Effector memory CD8-positive, alpha-beta T cell (primary cell): ENCODE results near the gene TMEM270.

Source experiments
- ATAC-seq: fragments of 150-1000 bp; cut with Tn5 transposase; replicated peaks from 2 replicates; pipeline ENCODE4 v1.10.0; 2021; ENCODE audit warnings: mild to moderate bottlenecking, moderate library complexity
- DNase-seq, 3 experiments: peaks; one replicate each; pipeline ENCODE4 v3.0.0; 2021
- H3K27ac Mint-ChIP-seq, 2 donors: one replicate each; pipeline ENCODE4 v1.8.0; 2022; ENCODE audit warnings: mild to moderate bottlenecking in 2 of 2, mixed read lengths in 2 of 2, moderate library complexity in 2 of 2
- H3K27me3 Mint-ChIP-seq, 2 donors: one replicate each; pipeline ENCODE4 v1.8.0; 2022; ENCODE audit warnings: mixed read lengths in 2 of 2
- H3K36me3 Mint-ChIP-seq: one replicate; pipeline ENCODE4 v1.8.0; 2022; ENCODE audit warnings: mild to moderate bottlenecking, moderate library complexity, mixed read lengths; ENCODE audit not compliant: insufficient read depth
- H3K4me1 Mint-ChIP-seq, 2 donors: one replicate each; pipeline ENCODE4 v1.8.0; 2022; ENCODE audit warnings: low read depth in 2 of 2, mixed read lengths in 2 of 2
- H3K4me3 Mint-ChIP-seq, 2 donors: one replicate each; pipeline ENCODE4 v1.8.0; 2022; ENCODE audit warnings: mild to moderate bottlenecking in 2 of 2, mixed read lengths in 2 of 2, moderate library complexity in 2 of 2
- H3K9me3 Mint-ChIP-seq, 2 donors: one replicate each; pipeline ENCODE4 v1.8.0; 2022; ENCODE audit warnings: mixed read lengths in 2 of 2

TMEM270 gene

GRCh38 chr7:73852500-73852899, 8.5 kb upstream of the TMEM270 start:
- no peak for DNase-seq
- no peak for ATAC-seq
- Mint-ChIP-seq H3K4me1 (peaks cover 4 to 14% of the 10 kb centered on the region in 2 donors), H3K9me3 (no peaks in the 10 kb centered on the region), H3K4me3 (no peak overlapping the region), H3K27me3 (peaks cover 37 to 70% of the 10 kb centered on the region in 2 donors), H3K27ac (no peak overlapping the region), H3K36me3 (peaks cover 3% of the 10 kb centered on the region)

- peak overlapping the region; percentile 74 to 75 for H3K4me3 Mint-ChIP-seq
- DNase-seq = no peak
These were observed 4.0 kb upstream of the TMEM270 start for GRCh38 chr7:73856941-73857340.

GRCh38 chr7:73858807-73859206, 2.2 kb upstream of the TMEM270 start:
- H3K27me3 Mint-ChIP-seq = peaks cover 20 to 45% of the 10 kb centered on the region in 2 donors
- no peak for ATAC-seq
- H3K9me3 Mint-ChIP-seq = no peaks in the 10 kb centered on the region

More at GRCh38 chr7:73856941-73857340, 4.0 kb upstream of the TMEM270 start:
- H3K27ac Mint-ChIP-seq = peak overlapping the region in 1 of 2 donors; percentile 41
- H3K4me1 Mint-ChIP-seq = peaks cover 4 to 8% of the 10 kb centered on the region in 2 donors
- no peaks in the 10 kb centered on the region for H3K9me3 Mint-ChIP-seq
- H3K27me3 Mint-ChIP-seq = peaks cover 31 to 58% of the 10 kb centered on the region in 2 donors
- no peak for ATAC-seq
- H3K36me3 Mint-ChIP-seq = no peaks in the 10 kb centered on the region

GRCh38 chr7:73861305-73861704, 346 bp downstream of the TMEM270 start:
- DNase-seq = no peak
- no peaks in the 10 kb centered on the region for H3K9me3 Mint-ChIP-seq
- no peaks in the 10 kb centered on the region for H3K36me3 Mint-ChIP-seq
- no peak overlapping the region for H3K4me3 Mint-ChIP-seq
- ATAC-seq = no peak
- H3K27me3 Mint-ChIP-seq = peaks cover 13 to 31% of the 10 kb centered on the region in 2 donors
- no peak overlapping the region for H3K27ac Mint-ChIP-seq
- peaks cover 0 to 2% of the 10 kb centered on the region in 2 donors for H3K4me1 Mint-ChIP-seq

More at GRCh38 chr7:73858807-73859206, 2.2 kb upstream of the TMEM270 start:
- Mint-ChIP-seq H3K4me1 (peaks cover 4 to 8% of the 10 kb centered on the region in 2 donors), H3K36me3 (no peaks in the 10 kb centered on the region), H3K4me3 (no peak overlapping the region), H3K27ac (no peak overlapping the region)
- no peak for DNase-seq

- DNase-seq (no peak), ATAC-seq (no peak)
- H3K36me3 Mint-ChIP-seq = peaks cover 2% of the 10 kb centered on the region
- no peak overlapping the region for H3K4me3 Mint-ChIP-seq
- H3K27me3 Mint-ChIP-seq = peaks cover 0 to 12% of the 10 kb centered on the region in 2 donors
- H3K9me3 Mint-ChIP-seq = no peaks in the 10 kb centered on the region
- H3K27ac Mint-ChIP-seq = no peak overlapping the region
- H3K4me1 Mint-ChIP-seq = no peaks in the 10 kb centered on the region
These were observed 4.2 kb downstream of the TMEM270 start for GRCh38 chr7:73864981-73865711.

GRCh38 chr7:73865738-73866445, 4.9 kb downstream of the TMEM270 start:
- DNase-seq (no peak), ATAC-seq (no peak)
- no peak overlapping the region for H3K4me3 Mint-ChIP-seq
- H3K9me3 Mint-ChIP-seq = no peaks in the 10 kb centered on the region
- H3K36me3 Mint-ChIP-seq = peaks cover 2% of the 10 kb centered on the region
- peaks cover 0 to 12% of the 10 kb centered on the region in 2 donors for H3K27me3 Mint-ChIP-seq
- no peaks in the 10 kb centered on the region for H3K4me1 Mint-ChIP-seq
- H3K27ac Mint-ChIP-seq = no peak overlapping the region

- ATAC-seq (no peak), DNase-seq (no peak)
- H3K9me3 Mint-ChIP-seq = no peaks in the 10 kb centered on the region
- no peaks in the 10 kb centered on the region for H3K4me1 Mint-ChIP-seq
- H3K36me3 Mint-ChIP-seq = peaks cover 2% of the 10 kb centered on the region
- no peak overlapping the region for H3K27ac Mint-ChIP-seq
- H3K4me3 Mint-ChIP-seq = no peak overlapping the region
- peaks cover 0 to 7% of the 10 kb centered on the region in 2 donors for H3K27me3 Mint-ChIP-seq
These were observed 5.4 kb downstream of the TMEM270 start for GRCh38 chr7:73866446-73866767.

GRCh38 chr7:73869011-73869798, 8.2 kb downstream of the TMEM270 start:
- no peak for ATAC-seq
- DNase-seq = no peak
- peaks cover 2% of the 10 kb centered on the region for H3K36me3 Mint-ChIP-seq
- H3K4me1 Mint-ChIP-seq = no peaks in the 10 kb centered on the region
- H3K4me3 Mint-ChIP-seq = no peak overlapping the region
- no peaks in the 10 kb centered on the region for H3K9me3 Mint-ChIP-seq
- H3K27ac Mint-ChIP-seq = no peak overlapping the region
- no peaks in the 10 kb centered on the region for H3K27me3 Mint-ChIP-seq

- peaks cover 2% of the 10 kb centered on the region for H3K36me3 Mint-ChIP-seq
- no peaks in the 10 kb centered on the region for H3K27me3 Mint-ChIP-seq
- H3K27ac Mint-ChIP-seq = peak overlapping the region in 1 of 2 donors; percentile 39
- H3K4me1 Mint-ChIP-seq = no peaks in the 10 kb centered on the region
- H3K9me3 Mint-ChIP-seq = no peaks in the 10 kb centered on the region
- no peak overlapping the region for H3K4me3 Mint-ChIP-seq
- ATAC-seq (no peak), DNase-seq (no peak)
These were observed 9.1 kb downstream of the TMEM270 start for GRCh38 chr7:73870041-73870492.

- Mint-ChIP-seq H3K36me3 (peaks cover 2% of the 10 kb centered on the region), H3K27me3 (peaks cover 4 to 5% of the 10 kb centered on the region in 2 donors), H3K4me3 (no peak overlapping the region), H3K9me3 (no peaks in the 10 kb centered on the region), H3K27ac (no peak overlapping the region), H3K4me1 (no peaks in the 10 kb centered on the region)
- DNase-seq (no peak), ATAC-seq (no peak)
These were observed 10.4 kb downstream of the TMEM270 start for GRCh38 chr7:73871163-73872011.

GRCh38 chr7:73872056-73872908, 11.3 kb downstream of the TMEM270 start:
- Mint-ChIP-seq H3K4me3 (no peak overlapping the region), H3K27me3 (peaks cover 11 to 12% of the 10 kb centered on the region in 2 donors), H3K27ac (no peak overlapping the region), H3K36me3 (peaks cover 2% of the 10 kb centered on the region), H3K9me3 (no peaks in the 10 kb centered on the region), H3K4me1 (no peaks in the 10 kb centered on the region)
- no peak for DNase-seq
- ATAC-seq = no peak

GRCh38 chr7:73876361-73876760, 15.4 kb downstream of the TMEM270 start:
- ATAC-seq (no peak), DNase-seq (no peak)
- H3K36me3 Mint-ChIP-seq = peaks cover under 1% of the 10 kb centered on the region
- peaks cover 29 to 40% of the 10 kb centered on the region in 2 donors for H3K27me3 Mint-ChIP-seq
- H3K4me3 Mint-ChIP-seq = no peak overlapping the region
- no peak overlapping the region for H3K27ac Mint-ChIP-seq
- no peaks in the 10 kb centered on the region for H3K4me1 Mint-ChIP-seq
- no peaks in the 10 kb centered on the region for H3K9me3 Mint-ChIP-seq
